HG03064 (cell line): ENCODE results near the gene RFC4.

Experiments
- ATAC-seq: cut with Tn5 transposase; IDR thresholded peaks from one replicate; pipeline ENCODE4 v1.9.1; 2021; ENCODE audit warnings: low read depth; ENCODE audit not compliant: unreplicated experiment

The RFC4 gene

DNA sequence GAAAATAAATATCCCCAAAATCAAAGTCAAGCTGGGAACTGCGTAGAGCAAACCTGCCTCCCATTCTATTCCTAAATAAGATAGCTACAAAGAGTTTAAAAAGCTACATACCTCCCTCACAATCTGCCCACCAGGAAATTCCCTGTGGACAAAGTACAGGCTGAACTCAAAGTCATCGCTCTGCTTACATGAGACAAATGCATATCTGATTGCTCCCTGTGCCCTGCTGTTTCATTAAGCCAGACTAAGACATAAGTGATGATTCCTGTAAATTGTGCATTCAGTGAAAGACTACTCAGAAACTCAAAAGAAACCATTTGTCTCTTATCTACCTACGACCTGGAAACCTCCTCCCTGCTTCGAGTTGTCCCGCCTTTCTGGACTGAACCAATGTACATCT, 51.4 kb downstream of the RFC4 start:
- ATAC-seq, result no peak

DNA sequence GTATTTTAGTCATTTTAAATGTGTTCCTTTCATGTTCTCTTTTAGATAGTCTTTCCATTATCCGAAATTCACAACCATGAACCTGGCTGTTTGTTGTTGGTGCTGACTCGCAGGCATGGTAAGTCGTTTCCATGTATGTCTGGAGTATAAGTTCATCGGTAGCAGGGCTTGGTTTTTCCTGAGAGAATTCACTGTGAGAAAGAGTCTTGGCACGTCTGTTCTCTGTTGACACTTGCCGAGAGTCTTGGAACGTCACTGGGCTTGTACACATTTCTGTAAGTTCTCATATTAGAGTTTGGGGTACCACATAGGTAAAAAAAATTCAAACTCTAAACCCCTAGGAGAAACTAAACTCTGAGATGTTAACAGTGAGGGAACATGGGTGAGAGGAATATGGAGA, 52.3 kb downstream of the RFC4 start:
- no peak for ATAC-seq

- no peak for ATAC-seq
Observed at GRCh38 chr3:186751480-186751879, 54.8 kb downstream of the RFC4 start.

DNA sequence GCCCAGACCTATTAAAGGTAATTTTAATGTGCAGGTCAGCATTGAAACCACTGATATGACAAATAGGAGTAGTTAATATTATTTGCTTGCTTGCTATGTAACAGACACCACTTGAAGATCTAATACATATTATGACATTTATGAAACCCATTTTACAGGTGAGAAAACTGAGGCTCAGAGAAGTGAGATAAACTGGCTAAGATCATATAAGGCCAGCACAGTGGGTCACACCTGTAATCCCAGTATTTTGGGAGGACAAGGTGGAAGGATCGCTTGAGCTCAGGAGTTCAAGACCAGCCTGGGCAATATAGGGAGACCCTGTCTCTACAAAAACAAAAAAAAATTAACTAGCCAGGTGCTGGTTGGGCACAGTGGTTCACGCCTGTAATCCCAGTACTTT, 56.0 kb downstream of the RFC4 start:
- ATAC-seq, result no peak

GRCh38 chr3:186746008-186746407, 60.3 kb downstream of the RFC4 start:
- ATAC-seq, result no peak

DNA sequence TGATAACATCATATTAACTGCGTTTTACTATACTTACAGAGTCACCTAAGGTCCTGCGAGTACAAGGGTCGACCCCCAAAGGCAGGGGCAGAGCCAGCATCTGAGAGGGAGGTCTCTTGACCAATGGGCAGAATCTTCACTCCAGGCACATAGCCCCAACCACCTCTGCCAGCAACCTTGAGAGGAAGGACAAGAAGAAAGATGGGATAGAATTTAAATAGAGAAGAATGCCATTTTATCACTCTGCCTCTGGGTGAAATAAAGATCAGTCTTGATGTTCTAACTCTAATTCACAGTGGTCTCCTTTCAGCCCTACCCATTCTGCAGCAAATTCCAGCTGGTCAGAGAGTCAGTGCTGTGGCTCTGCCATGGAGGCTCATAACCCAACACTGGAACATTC, 62.6 kb downstream of the RFC4 start:
- ATAC-seq, result no peak

DNA sequence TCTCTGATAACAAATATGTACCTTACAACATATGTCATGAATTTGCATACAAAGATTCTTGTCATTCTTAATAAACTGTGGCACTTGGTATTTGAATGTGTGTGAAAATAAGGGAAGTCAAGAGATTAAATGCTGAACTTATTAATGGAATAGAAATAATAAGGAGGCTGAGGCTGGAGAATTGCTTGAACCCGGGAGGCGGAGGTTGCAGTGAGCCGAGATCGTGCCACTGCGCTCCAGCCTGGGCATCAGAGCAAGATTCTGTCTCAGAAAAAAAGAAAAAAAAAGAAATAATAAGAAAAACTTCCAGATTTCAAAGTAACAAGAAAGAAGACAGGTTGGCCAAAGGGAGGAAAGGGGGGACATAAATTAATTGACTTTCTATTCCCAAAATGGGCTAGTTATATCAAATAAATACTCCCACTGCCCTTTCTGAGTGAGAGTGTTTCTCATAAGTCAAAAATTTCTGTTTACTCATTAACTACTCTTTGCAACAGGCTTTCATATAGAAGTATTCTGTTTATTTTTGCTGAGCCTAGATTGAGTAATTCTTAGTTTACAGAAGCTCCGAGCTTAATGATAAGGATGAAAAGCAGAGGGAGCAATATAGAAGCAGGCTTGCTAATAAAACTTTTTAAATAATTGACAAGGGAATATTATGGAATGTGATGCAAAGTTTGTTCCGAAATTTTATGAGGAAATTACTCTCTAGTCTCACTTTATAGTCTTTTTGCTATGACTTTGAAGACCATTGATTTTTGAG, 63.5 kb downstream of the RFC4 start:
- no peak for ATAC-seq
